OCI-LY3 (cell line): ENCODE data around the gene CISD3.

Experiments
- EZH2phosphoT487 ChIP-seq: fragments of 200-600 bp; shearing (Covaris generic); IDR thresholded peaks from 2 replicates; pipeline ENCODE4 v1.6.1; 2018; ENCODE audit warnings: antibody characterized with exemption, mixed run types, low read depth
- TF ChIP-seq, protein P1 (sequence below): fragments of 200-600, 300-600 bp; sonication (generic); IDR thresholded peaks from 2 replicates; pipeline ENCODE4 v1.5.1; 2014; ENCODE audit warnings: antibody characterized with exemption, low read length, low read depth

DNA sequence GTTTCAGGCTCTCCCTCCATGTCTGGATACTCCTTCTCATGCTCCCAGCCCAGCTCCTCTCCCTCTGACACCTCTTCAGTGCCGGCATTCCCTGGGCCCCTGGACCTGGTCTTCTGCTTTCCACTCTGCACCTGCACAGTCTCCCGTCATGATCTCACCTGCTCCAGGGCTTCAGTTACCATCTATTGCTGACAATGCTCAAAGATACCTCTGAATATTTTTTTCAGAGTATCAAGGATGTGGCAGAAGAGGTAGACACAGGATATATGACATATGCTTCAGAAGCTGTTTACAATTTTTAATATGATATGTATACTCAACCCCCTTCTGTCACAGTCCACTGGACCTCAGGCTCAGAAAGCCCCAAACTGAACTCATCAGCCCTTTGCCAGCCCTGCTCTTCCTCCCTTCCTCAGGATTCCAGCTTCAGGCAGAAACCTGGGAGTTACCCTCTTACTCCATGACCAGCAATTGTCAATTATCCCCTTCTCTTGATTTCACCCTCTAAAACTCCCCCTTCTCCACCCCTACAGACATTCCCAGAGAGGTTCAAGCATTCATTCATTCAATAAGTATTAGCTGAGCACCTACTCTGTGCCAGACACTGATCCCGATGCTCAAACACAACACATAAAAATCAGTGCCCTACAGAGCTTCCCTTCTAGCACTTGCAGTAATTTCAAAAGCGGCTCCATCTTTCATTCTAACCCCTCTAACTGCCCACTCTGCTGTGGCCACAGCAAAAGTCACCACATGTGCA lies 32.9 kb upstream of the CISD3 start:
- TF ChIP-seq, protein P1, sequence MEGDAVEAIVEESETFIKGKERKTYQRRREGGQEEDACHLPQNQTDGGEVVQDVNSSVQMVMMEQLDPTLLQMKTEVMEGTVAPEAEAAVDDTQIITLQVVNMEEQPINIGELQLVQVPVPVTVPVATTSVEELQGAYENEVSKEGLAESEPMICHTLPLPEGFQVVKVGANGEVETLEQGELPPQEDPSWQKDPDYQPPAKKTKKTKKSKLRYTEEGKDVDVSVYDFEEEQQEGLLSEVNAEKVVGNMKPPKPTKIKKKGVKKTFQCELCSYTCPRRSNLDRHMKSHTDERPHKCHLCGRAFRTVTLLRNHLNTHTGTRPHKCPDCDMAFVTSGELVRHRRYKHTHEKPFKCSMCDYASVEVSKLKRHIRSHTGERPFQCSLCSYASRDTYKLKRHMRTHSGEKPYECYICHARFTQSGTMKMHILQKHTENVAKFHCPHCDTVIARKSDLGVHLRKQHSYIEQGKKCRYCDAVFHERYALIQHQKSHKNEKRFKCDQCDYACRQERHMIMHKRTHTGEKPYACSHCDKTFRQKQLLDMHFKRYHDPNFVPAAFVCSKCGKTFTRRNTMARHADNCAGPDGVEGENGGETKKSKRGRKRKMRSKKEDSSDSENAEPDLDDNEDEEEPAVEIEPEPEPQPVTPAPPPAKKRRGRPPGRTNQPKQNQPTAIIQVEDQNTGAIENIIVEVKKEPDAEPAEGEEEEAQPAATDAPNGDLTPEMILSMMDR, result no peak
- no peak for TF ChIP-seq EZH2phosphoT487
